Measurements from ENCODE around the gene LIMS1.
"Not testable (repeated sequence)": the region's sequence is repeated elsewhere in the genome, so short reads cannot be mapped to it uniquely, and the experiment has no call there.

- not testable (repeated sequence) for TF ChIP-seq CTCF (IDR thresholded peaks at IDR 0.05); POLR2AphosphoS5 (IDR thresholded peaks at IDR 0.05; ENCODE audit: low read depth, low read length); SIN3A (IDR thresholded peaks at IDR 0.05; ENCODE audit: borderline replicate concordance, insufficient read depth, low read depth, low read length); REST (IDR thresholded peaks at IDR 0.05; ENCODE audit: insufficient read depth in 1 of 2, low read depth in 2 of 2, low read length in 1 of 2); TCF7L2 (IDR thresholded peaks at IDR 0.05; ENCODE audit: low read depth, low read length)
Measured at GRCh38 chr2:108525258-108525657, 9.0 kb upstream of the LIMS1 start.
